Heart right ventricle (tissue), 16 donors: ENCODE data around the gene ENOX2. TPM values are rescaled to one million over a fixed set of nuclear protein-coding genes. Genes with fewer than 3 reads are reported as not detected.

Experiments
- ATAC-seq, 8 donors: fragments of 200-7000 bp; cut with Tn5 transposase; one replicate each; pipeline ENCODE4 v1.9.1; 2020; ENCODE audit warnings: mild to moderate bottlenecking in 8 of 8, moderate library complexity in 8 of 8, moderate number of reproducible peaks in 1 of 8
- DNase-seq, 2 donors: peaks; one replicate each; pipeline ENCODE4 v3.0.0-alpha.2; 2020
- H3K27ac ChIP-seq, 10 donors: fragments of 200-600 bp; sonication (generic) in 2 of 10; one replicate each; pipeline versions ENCODE4 v1.5.0 to v1.8.0; 2020 to 2022; ENCODE audit warnings: mild to moderate bottlenecking in 3 of 10
- H3K27me3 ChIP-seq, 7 donors: fragments of 200-600 bp; one replicate each; pipeline ENCODE4 v1.8.0; 2021 to 2022; ENCODE audit warnings: mild to moderate bottlenecking in 2 of 7
- H3K36me3 ChIP-seq, 9 donors: fragments of 200-600 bp; sonication (generic) in 1 of 9; one replicate each; pipeline versions ENCODE4 v1.5.0 to v1.8.0; 2020 to 2022; ENCODE audit warnings: mild to moderate bottlenecking in 2 of 9
- H3K4me1 ChIP-seq, 9 donors: fragments of 200-600 bp; sonication (generic) in 1 of 9; one replicate each; pipeline versions ENCODE4 v1.5.0 to v1.8.0; 2020 to 2022; ENCODE audit warnings: mild to moderate bottlenecking in 4 of 9
- H3K4me3 ChIP-seq, 10 donors: fragments of 200-600 bp; sonication (generic) in 2 of 10; one replicate each; pipeline versions ENCODE4 v1.5.0 to v1.8.0; 2020 to 2022; ENCODE audit warnings: mild to moderate bottlenecking in 7 of 10, moderate library complexity in 2 of 10
- H3K9me3 ChIP-seq, 11 donors: fragments of 200-600 bp in 10 of 11; sonication (generic) in 2 of 11; one replicate each; pipeline versions ENCODE4 v1.5.0 to v1.8.0; 2013 to 2022; ENCODE audit warnings: mild to moderate bottlenecking in 2 of 11, control low read depth in 1 of 11, moderate library complexity in 1 of 11
- CTCF ChIP-seq, 9 donors: fragments of 200-600 bp; sonication (generic) in 2 of 9; IDR thresholded peaks; one replicate each; pipeline versions ENCODE4 v1.5.0 to v1.8.0; 2021 to 2022; ENCODE audit warnings: antibody characterized with exemption in 9 of 9, mild to moderate bottlenecking in 5 of 9, moderate library complexity in 1 of 9
- WGBS, 2 donors: extraction: QIAGEN DNeasy Blood & Tissue Kit; methylation state at CpG; one replicate each; pipeline ENCODE4 v1.1.7; 2013; ENCODE audit warnings: inconsistent platforms in 1 of 2; 5-methylcytosine and 5-hydroxymethylcytosine counted together
- intact Hi-C, 10 donors: fragments of 100-400 bp; cut with DNase I; formaldehyde crosslinking; loops; one replicate each; pipeline versions ENCODE4 v1.11.1 to v1.14.2; 2022
- long read RNA-seq, 3 donors: library from polyadenylated mRNA; unstranded; transcript quantifications; one replicate each; pipeline ENCODE4 v2.0.0, GENCODE V29; 2020 to 2021
- polyA plus RNA-seq, 2 donors: library from polyadenylated mRNA; stranded (reverse); fragments of 200-250 nt; gene quantifications; one replicate each; pipeline ENCODE4 v1.2.3, GENCODE V29; 2013
- total RNA-seq, 10 donors: library from RNA; stranded (reverse); fragmentation: NEBNext Ultra II Directional in 3 of 10; extraction: Animal tissue kit (Norgen Biotek cat#: 25700) in 3 of 10; gene quantifications; one replicate each; pipeline versions ENCODE4 v1.2.1 to v1.2.4, GENCODE V29; 2021 to 2023
- donor health status: Arrhythmogenic right ventricular cardiomyopathy.
- donor health status: ischemic (EF 13 %, LVEDD 7.1; RV severe dilation, severe dysfunction).
- donor health status: healthy with polysubstance abuse.
- donor health status: DM: no; HTN: yes; CAD: no.
- donor health status: DM: no; HTN: no; CAD: no.
- donor health status: ischemic (EF 25% LVEDD 6.9; RV normal size, moderate dysfunction).
- donor health status: ischemic (EF 25% LVEDD 5.7; RV mildly dilated, moderate dysfunction).
- donor health status: healthy.
- donor health status: DM: yes; HTN: yes; CAD: no.
- donor health status: Ischemic cardiomyopathy.
- donor health status: ischemic (EF 35%, LVEDD 5.7; RV mildly dilated, moderate dysfunction).
- donor health status: nonischemic (EF 11% LVEDD 7.7; RV severe dilation, severe dysfunction).
- donor health status: DM: yes; HTN: yes; CAD: no.
- donor health status: PGD.
- donor health status: ischemic (EF 29% LVEDD 5.4; RV normal size, mild dysfunction).
- donor health status: nonischemic (EF 23%, LVEDD 6.1; RV moderate dilation, normal function).

Gene ENOX2, protein sequence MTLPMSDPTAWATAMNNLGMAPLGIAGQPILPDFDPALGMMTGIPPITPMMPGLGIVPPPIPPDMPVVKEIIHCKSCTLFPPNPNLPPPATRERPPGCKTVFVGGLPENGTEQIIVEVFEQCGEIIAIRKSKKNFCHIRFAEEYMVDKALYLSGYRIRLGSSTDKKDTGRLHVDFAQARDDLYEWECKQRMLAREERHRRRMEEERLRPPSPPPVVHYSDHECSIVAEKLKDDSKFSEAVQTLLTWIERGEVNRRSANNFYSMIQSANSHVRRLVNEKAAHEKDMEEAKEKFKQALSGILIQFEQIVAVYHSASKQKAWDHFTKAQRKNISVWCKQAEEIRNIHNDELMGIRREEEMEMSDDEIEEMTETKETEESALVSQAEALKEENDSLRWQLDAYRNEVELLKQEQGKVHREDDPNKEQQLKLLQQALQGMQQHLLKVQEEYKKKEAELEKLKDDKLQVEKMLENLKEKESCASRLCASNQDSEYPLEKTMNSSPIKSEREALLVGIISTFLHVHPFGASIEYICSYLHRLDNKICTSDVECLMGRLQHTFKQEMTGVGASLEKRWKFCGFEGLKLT
- total RNA-seq (10 to 100 TPM; 15.6 to 22.6 (median 18.9) TPM), polyA plus RNA-seq (1 to 10 TPM; 3.4 to 6.2 TPM)
- long read RNA-seq, donor 1, full-length matches to known transcripts, result 5 of 11 reads
- long read RNA-seq, donor 1, partial matches to known transcripts, result 1 of 11 reads
- long read RNA-seq, donor 1, other reads (novel, unspliced or antisense), result 5 of 11 reads
- long read RNA-seq, donor 2, full-length matches to known transcripts, result 13 of 24 reads
- long read RNA-seq, donor 2, partial matches to known transcripts, result 7 of 24 reads
- long read RNA-seq, donor 2, other reads (novel, unspliced or antisense), result 4 of 24 reads
- long read RNA-seq, donor 3, full-length matches to known transcripts, result 9 of 25 reads
- long read RNA-seq, donor 3, partial matches to known transcripts, result 11 of 25 reads
- long read RNA-seq, donor 3, other reads (novel, unspliced or antisense), result 5 of 25 reads

DNA sequence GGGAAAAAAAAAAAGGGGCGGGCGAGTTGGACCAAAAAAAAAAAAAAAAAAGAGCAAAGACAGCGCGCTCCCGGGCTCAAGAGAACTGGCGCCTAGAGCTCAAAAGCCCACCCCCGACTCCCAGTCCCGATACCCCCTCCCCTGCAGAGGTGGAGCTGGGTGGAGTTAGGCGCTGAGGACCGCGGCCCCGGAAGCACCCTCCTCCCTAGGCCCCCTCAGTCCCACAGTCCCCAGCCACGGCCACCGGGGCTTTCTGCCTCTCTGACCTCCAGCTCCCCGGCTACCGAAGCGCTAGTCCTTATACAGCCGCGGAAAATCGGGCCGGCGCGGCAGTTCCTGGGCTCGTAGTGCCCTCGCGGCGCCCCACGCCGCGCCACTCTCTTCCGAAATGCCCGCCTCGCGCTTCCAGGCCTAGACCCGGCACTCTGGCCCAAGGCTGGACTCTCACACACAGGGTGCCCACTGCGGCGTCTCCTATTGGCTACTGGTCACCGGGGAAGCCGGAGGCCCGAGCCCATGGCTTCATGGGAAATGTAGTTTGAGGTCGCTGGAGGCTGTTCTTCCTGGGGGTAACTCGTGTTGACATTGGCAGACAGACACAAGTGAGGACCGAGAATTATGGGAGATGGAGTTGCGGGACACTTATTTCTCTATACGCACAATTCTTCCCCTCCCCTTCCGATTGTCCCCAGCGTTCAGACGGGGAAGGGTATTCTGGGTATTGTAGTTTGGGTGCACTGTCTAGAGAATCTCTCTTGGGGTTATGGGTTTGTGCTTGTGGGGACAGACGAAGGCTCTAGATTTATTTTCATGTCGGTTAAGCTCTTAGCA, at the start of gene ENOX2:
Gene ENOX2, minus strand, starts transcription at position 427 of the 831 bp plus-strand sequence. CDS start 199,993 bp downstream, outside the sequence.
- H3K27ac ChIP-seq, result peak within 1 kb of the TSS; percentile 75 to 94 (median 90)
- TF ChIP-seq CTCF (IDR thresholded peaks at IDR 0.05), result peak in 1 of 9 donors; percentile 6
- peak; percentile 87 to 93 for DNase-seq
- H3K4me3 ChIP-seq, result peak within 1 kb of the TSS; percentile 38 to 80 (median 66)
- peak; percentile 98 to 100 (median 99) for ATAC-seq
- H3K36me3 ChIP-seq, result peaks cover 0 to 10% (median 0%) of the 10 kb centered on the region in 9 donors
- H3K27me3 ChIP-seq, result peaks cover 0 to 29% (median 0%) of the 10 kb centered on the region in 7 donors
- peaks cover 0 to 9% (median 0%) of the 10 kb centered on the region in 9 donors for H3K4me1 ChIP-seq
- H3K9me3 ChIP-seq, result no peaks in the 10 kb centered on the region
- intact Hi-C loops, result no loop called here
- WGBS, 2 donors, result 1% methylated on average over 36 to 48 of the region's 50 CpGs

DNA sequence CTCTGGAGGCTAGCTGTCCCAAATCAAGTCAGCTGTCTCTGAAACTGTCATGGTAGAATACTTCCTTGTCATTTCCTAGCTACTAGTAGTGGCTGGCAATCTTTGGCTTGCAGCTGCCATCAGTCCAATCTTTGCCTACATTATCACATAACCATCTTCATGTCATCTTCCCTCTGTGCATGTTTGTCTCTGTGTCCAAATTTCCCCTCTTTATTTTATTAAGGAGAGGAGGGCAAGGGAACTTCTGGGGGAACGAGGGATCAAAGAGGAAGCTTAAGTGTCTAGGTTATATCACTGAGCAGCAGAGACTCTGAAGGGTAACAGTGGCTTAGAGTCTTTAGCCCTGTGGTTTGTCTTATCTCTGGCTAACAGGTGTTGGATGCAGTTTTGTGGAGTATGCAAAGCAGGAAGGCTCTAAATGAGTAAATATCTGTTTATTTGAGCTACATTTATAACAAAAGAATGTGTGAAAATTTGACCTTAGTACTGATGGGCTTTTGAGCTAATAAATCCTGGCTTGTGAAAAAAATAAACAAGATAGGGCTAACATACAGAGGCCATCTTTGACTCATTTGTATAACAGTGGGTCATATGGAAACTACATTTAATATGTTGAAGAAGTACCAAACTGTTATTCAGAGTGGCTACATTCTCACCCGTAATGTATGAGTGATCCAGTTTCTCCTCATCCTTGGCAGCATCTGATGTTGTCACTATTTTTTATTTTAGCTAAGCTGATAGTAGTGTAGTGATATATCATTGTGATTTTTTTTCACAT, 49.4 kb upstream of the ENOX2 start:
- no peaks in the 10 kb centered on the region for H3K36me3 ChIP-seq
- H3K9me3 ChIP-seq, result peaks cover 0 to 12% (median 0%) of the 10 kb centered on the region in 11 donors
- DNase-seq (no peak), ATAC-seq (no peak)
- H3K4me3 ChIP-seq, result no peak overlapping the region
- peaks cover 0 to 37% (median 0%) of the 10 kb centered on the region in 7 donors for H3K27me3 ChIP-seq
- 49 to 68% methylated on average over 2 of the region's 2 CpGs for WGBS, 2 donors
- H3K27ac ChIP-seq, result no peak overlapping the region
- no peak for TF ChIP-seq CTCF (IDR thresholded peaks at IDR 0.05)
- no peaks in the 10 kb centered on the region for H3K4me1 ChIP-seq
- intact Hi-C loops, result no loop called here

GRCh38 chrX:130944230-130944629, 41.2 kb upstream of the ENOX2 start:
- no peak overlapping the region for H3K4me3 ChIP-seq
- intact Hi-C loops, result no loop called here
- no peaks in the 10 kb centered on the region for H3K4me1 ChIP-seq
- H3K27ac ChIP-seq, result no peak overlapping the region
- no peak for TF ChIP-seq CTCF (IDR thresholded peaks at IDR 0.05)
- no peaks in the 10 kb centered on the region for H3K36me3 ChIP-seq
- ATAC-seq (no peak), DNase-seq (no peak)
- H3K27me3 ChIP-seq, result peaks cover 0 to 41% (median 0%) of the 10 kb centered on the region in 7 donors
- 66 to 70% methylated on average over 2 of the region's 2 CpGs for WGBS, 2 donors
- peaks cover 0 to 15% (median 0%) of the 10 kb centered on the region in 11 donors for H3K9me3 ChIP-seq
